Panc1 (cell line): ENCODE data around the gene TRERF1.
"Not testable (repeated sequence)": the region's sequence is repeated elsewhere in the genome, so short reads cannot be mapped to it uniquely, and the experiment has no call there.

Source experiments
- CTCF ChIP-seq: fragments of 450-650 bp; IDR thresholded peaks from 2 replicates; pipeline ENCODE4 v1.5.1; 2017; ENCODE audit warnings: mild to moderate bottlenecking
- POLR2AphosphoS5 ChIP-seq: IDR thresholded peaks from 2 replicates; pipeline ENCODE4 v1.6.1; 2012; ENCODE audit warnings: mild to moderate bottlenecking, low read depth, low read length, moderate library complexity
- SIN3A ChIP-seq: IDR thresholded peaks from 2 replicates; pipeline ENCODE4 v1.6.1; 2012; ENCODE audit warnings: low read depth, mild to moderate bottlenecking, low read length, moderate library complexity, borderline replicate concordance; ENCODE audit not compliant: insufficient read depth

GRCh38 chr6:42207559-42207958 lies 244.2 kb downstream of the TRERF1 start:
- not testable (repeated sequence) for TF ChIP-seq CTCF, POLR2AphosphoS5, SIN3A
